Stimulated activated CD4-positive, alpha-beta T cell treated with anti-CD3 and anti-CD28 coated beads, Interleukin-2, amount 100 ng/mL, for 4 hours (primary cell): ENCODE measurements around the gene NPIPB8.
A peak's percentile ranks its signal among the peaks of the same experiment; 100 is the strongest.
"Not testable (repeated sequence)": the region's sequence is repeated elsewhere in the genome, so short reads cannot be mapped to it uniquely, and the experiment has no call there.

Source experiments
- DNase-seq: peaks from one replicate; pipeline ENCODE4 v3.0.0-alpha.2; 2020; ENCODE audit warnings: low read depth

NPIPB8 gene

DNA sequence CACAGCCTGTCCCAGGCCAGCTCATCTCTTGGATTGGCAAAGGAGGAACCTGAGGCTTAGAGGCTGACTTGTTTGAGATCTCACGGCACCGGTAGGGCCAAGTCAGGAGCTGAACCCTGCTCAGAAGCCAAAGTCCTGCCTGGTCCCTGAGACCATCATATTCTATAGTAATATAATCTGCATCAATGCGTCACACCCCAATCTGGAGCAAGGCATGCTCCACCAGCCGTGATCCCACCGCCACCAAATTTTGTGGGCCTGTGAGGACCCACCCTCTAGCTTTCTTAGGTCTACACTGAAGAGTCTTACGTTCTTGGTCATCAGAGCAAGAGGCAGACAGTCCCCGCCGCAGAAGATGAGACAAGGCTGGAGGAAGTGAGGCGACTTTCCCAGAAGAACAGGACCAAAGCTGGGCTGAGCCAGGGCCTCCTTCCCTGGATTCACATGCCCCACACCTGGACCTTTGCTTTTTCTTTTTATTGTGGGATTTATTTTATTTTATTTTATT is 30.7 kb upstream of the NPIPB8 start:
- no peak for DNase-seq

DNA sequence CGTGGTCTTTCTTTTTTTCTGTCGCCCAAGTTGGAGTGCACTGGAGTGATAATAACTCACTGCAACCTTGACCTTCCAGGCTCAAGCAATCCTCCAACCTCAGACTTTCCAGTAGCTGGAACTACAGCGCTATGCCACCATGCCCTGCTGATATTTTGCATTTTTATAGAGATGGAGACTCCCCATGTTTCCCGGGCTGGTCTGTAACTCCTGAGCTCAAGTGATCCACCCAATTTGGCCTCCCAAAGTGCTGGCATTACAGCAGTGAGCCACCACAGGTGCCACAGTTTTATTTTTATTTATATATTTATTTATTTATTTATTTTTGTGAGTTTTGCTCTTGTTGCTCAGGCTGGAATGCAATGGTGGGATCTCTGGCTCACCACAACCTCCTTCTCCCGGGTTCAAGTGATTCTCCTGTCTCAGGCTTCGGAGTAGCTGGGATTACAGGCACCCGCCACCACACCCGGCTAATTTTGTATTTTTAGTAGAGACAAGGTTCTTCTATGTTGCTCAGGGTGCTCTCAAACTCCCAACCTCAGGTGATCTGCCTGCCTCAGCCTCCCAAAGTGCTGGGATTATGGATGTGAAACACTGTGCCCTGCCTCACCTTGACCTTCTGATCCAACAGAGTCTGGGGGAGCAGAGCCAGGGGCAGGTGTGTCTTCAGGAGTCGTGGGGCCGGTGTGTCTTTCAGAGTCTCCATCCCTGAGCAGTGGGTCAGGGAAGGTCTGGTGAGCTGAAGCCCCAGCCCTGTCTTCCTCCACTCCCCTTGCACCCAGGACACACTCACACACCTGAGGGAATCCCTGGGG is 30.0 kb upstream of the NPIPB8 start:
- not testable (repeated sequence) for DNase-seq

DNA sequence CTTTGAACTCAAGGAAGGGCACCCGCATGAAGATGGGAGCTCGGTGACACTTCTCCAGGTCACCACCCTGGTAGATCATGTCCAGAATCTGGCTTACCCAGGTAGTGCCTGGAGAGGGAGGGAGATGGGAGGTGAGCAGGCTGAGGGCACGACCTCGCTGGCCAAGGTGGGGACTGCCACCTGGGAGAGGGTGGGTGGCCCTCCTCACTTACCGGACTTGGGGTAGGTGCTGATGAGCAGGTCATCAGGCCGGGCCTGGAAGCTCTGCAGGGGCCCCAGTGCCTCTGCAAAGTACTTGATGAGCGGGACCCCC is 29.4 kb upstream of the NPIPB8 start:
- DNase-seq, result not testable (repeated sequence)

DNA sequence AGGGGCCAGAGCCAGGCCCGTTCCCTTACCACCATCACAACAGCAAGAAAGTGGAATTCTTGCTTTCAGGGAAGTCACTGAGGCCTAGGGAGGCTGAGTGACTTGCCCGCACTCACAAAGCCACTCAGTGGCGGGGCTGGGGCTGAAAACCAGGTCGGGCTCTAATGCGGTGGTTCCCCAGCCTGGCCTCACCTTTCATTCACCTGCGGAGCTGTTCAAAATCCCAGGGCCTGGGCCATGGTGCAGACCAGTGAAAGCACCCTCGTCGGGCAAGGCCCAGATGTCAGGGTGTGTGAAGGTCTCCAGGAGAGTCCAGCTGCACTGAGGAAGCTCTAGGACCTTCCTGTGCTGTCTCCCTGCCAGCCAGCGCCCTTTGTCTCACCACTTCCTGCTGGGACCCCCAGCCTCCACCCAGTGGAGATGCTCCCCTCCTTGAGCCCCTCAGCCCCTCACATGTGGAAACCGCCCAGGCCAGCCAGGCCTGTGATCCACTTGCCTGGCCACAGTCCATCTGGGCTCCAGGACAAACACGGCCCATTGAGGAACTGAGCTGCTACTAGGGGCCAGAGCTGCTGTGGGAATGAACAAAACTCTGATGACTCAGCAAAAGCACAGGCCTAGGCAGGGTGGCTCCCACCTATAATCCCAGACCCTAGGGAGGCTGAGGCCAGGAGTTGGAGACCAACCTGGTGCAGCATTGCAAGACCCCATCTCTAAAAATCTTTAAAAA is 28.8 kb upstream of the NPIPB8 start:
- not testable (repeated sequence) for DNase-seq

DNA sequence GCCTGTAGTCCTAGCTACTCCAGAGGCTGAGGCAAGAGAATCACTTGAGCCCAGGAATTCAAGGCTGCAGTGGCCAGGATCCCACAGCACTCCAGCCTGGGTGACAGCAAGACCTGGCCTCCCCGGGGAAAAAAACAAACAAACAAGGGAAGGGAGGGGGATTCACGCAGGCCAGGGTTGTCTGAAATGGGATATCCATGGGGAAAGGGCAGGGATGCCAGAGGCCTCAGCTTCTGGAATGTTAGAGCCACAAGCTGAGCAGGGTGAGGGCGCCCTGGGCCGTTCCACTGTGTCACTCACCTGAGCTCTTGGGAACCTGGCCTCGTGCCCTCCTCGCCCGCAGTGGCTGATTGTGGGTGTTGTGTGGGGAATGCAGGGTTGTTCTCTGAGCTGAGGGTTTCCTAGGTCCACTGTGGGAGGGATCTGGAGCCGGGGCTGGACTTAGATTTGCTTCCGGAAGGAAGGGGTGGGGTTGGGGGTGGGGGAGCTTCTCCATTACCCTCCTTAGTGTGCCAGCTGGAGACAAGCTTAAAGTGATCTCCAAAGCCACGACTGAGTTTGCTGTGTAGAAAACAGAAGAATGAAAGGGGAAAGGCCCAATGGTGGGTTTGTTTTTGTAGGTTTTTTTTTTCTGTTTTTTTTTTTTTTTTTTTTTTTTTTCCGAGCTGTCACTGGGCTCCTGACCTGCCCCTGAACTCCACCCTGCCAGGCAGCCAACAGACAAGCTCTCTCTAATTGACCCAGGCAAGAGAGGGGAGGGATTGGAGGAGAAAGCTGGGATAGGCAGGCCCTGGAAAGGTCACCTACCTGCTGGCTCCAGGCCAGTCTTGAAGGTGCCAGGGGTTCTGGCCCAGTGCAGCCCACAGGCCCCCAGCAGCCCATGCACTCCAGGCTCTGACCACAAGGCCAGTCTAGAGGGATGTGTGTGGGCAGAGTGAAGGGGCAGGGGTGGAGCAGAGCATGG is 28.0 kb upstream of the NPIPB8 start, which contains the start of gene SULT1A1:
TSS of gene SULT1A1 (minus strand) at position 414 of the 964 bp plus-strand sequence. CDS start 1,189 bp downstream, outside the sequence.
- DNase-seq, result no peak

DNA sequence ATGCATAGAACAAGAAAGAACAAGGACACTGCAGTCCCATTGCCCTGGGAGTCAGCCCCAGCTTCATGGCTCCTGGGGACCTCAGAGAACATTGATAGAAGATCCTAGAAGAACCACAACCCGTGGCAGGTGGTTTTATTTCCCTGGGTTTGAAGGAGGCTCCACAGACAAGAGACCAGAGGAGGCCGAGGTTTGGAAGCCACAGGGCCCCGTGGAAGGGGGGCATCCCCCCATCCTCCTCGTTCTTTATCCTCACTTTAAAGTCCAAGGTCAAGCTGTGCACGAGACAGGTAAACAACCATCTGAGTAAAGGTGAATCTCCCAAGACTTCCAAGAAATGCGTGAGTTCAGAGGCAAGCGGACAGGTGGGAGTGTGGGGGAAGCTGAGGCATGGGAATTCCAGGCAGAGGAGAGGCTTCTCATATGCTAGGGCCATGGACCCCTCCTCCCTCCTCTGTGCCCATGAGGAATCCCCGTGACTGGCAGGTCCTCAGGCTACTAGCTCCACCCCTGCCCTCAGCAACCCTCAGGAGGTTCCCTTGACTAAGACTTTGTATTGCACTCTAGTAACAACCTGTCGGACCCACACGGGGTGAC is 27.2 kb upstream of the NPIPB8 start:
- no peak for DNase-seq

DNA sequence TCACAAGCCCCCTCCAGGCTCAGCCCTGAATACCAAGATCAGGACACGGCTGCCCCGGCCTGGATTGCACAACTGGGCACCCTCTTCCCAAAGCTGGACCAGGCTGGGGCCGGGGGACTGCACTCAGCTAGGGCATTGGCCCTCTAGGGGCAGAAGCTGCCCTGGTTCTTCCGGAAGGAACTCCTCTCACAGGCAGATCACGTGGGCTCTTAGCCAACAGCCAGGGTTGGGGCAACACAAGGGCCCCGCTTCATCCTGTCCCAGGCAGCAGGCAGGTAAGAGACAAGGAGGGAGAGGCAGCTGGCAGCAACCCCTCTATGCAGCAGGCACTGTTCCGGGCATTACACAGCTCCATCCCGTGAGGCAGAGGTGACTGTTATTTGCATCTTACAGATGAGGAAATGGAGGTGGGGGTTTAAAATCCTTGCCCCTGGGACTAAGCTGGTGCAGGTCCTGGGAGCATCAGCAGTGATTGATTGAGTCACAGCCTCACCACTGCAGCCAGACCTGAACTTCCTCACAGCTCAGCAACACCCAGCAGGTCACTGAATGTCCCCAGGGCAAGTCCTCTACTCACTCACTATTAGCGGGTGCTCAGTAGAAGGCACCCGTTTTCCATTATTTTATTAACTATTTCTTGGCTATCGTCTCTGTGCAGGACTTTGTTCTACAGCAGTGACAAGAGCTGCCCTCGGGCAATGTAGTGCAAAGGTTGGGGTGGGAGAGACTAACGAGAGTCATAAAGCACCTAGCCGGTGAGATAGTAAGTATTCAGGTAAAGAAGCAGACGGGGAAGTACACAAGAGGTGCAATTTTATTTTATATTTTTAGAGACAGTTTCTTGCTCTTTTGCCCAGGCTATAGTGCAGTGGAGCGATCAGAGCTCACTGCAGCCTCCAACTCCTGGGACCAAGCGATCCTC is 25.2 kb upstream of the NPIPB8 start:
- not testable (repeated sequence) for DNase-seq

DNA sequence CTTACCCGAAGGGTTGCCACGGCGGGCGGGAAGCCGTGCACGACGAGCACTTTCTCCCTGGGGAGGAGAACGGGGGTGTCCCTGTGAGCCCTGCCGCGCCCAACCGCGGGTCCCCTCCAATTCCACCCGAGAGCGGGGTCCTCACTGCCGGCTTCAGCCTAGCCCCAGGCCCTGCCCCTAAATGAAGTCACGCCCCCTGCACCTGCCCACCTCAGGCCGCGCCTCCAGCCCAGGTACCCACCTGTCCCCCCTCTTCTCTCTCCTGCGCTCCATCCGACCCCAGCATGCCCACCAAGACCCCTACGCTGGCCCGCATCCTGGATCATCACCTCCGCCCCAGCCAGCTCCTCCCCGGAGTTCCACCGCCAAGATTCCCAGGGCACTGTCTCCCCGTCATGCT is 24.0 kb upstream of the NPIPB8 start:
- DNase-seq, result not testable (repeated sequence)

DNA sequence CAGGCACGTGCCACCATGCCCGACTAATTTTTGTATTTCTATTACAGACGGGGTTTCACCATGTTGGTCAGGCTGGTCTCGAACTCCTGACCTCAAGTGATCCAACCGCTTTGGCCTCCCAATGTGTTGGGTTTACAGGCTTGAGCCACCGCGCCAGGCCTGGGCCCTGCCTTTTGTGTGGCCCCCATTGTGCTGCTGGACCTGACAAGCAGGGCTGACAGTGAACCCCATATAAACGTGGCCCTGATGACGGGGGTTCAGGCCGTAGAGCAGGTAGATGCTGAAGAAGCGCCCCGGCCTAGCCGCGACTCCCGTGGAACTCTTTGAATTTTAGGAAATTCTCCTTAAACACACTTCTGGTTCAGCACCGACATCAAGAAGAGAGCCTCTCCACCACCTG is 23.3 kb upstream of the NPIPB8 start:
- not testable (repeated sequence) for DNase-seq

DNA sequence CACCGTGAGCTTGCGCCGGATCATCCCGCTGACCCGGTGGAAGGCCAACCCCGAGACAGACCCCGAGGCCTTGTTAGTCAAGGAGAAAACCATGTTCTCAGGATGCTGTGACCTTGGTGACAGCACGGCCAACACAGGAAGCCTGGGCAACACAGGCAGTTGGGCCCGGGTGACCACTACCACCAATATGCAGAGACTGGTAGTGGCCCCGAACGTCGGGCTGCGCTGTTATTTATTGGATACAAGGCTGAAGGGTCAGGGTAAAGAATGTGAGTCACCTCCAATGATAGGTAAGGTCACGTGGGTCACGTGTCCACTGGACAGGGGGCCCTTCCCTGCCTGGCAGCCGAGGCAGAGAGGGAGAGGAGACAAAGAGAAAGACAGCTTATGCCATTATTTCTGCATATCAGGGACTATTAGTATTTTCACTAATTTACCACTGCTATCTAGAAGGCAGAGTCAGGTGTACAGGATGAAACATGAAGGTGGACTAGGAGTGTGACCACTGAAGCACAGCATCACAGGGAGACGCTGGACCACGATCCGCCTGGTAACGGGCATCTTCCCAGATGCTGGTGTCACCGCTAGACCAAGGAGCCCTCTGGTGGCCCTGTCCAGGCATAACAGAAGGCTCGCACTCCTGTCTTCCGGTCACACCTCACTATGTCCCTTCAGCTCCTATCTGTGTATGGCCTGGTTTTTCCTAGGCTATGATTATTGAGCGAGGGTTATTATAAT is 22.2 kb upstream of the NPIPB8 start:
- DNase-seq, result not testable (repeated sequence)

DNA sequence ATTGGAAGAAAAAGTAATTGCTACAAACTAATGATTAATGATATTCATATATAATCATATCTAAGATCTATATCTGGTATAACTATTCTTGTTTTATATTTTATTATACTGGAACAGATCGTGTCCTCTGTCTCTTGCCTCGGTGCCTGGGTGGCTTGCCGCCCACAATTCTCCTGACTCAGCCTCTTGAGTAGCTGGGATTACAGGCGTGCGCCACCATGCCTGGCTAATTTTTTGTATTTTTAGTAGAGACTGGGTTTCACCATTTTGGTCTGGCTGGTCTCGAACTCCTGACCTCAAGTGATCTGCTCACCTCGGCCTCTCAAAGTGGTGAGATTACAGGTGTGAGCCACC is 21.7 kb upstream of the NPIPB8 start:
- not testable (repeated sequence) for DNase-seq

DNA sequence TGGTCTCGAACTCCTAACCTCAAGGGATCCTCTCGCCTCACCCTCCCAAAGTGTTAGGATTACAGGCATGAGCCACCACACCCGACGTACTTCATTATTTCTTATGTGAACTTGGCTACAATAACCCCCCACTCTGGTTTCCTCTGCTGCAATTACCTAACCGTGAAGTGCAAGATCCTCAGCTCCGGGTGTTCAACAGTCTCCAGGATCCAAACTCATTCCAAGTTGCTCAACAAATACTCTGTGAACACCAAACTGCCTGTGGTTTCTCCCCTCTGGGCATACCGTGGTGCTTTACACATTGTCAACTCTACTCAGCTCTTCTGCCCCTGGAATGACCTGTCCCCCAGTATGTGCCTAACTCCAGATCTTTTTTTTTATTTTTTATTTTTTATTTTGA is 21.2 kb upstream of the NPIPB8 start:
- DNase-seq, result no peak

DNA sequence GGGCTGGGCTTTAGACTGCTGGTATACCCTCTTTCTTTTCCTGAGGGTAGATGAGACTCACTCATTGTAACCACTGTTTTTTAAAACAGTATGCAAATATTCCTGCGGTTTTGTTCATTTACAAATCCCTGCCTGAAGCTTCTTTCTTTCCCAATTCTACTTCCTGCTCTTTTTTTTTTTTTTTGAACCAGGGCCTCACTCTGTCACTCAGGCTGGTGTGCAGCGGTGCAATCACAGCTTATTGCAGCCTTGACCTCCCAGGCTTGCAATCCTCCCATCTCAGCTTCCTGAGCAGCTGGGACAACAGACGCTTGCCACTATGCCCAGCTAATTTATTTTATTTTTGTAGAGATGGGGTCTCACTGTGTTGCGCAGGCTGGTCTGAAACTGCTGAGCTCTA is 20.0 kb upstream of the NPIPB8 start:
- no peak for DNase-seq

DNA sequence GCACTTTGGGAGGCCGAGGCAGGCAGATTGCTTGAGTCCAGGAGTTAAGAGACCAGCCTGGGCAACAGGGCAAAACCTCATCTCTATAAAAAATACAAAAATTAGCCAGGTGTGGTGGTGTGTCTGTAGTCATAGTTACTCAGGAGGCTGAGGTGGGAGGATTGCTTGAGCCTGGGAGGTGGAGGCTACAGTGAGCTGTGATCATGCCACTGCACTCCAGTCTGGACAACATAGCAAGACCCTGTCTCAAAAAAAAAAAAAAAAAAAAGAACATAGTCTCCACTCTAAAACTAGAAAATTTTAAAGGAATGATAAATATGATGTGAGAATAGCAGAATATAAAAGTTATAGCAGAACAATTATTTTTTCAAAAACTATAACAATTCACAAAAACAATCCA is 17.5 kb upstream of the NPIPB8 start:
- not testable (repeated sequence) for DNase-seq

DNA sequence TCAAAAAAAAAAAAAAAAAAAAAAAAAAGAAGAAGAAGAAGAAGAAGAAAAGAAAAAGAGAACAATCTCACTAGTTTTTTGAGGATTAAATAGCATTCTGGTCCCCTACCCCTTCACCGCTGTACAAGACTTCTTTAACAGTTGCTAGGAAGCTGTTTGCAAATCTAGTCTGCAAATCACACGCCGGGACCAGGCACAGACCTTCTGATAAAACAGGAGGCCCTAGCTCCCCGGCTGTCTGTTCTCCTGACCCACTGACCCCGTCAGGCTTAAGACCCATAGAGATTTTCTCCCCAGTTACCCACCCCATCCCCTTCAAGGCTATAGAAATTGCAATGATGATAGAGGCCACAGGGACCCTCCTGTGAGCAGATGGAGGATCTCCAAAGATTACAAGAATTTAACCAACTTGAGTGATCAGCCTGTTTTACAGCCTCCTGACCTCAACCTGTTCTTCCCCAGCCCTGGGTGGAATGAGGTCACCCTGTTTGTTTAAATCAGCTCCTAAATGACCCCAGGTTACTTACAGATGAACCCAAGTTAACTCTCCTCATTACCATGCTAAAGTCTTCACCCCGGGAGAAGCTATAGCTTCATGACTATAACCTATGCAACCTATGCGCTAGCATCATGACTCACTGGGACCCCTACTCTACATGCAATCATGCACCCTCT is 16.2 kb upstream of the NPIPB8 start:
- DNase-seq, result no peak

DNA sequence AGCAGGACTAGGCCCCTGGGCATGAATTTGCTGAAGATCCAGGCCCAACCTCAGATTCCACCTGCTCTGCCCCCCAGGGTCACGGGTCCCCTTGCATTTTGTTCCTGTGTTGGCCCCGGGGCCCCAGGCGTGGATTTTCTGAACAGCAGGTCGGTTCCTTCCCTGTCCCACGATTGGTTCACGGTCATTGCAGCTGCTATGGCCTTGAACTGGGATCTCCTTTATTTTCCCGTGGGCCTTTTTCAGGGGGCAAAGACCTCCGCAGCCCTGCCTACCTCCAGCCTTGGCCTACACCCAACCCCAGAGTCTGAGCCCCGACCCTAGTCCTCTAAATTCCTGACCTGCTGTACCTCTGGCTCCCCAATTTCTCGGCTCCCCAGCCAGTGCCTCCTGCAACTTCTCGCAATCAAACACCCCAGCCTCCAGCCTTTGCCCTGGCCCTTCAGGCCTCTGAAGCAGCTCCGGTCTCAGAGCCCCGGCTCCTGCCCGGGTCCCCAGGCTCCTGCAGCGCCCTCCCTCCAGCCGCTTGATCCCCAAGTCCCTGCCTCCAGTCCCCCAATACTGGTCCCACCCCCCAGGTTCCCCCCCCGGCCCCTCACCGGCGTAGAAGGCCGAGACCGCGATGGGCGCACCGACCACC is 15.2 kb upstream of the NPIPB8 start:
- not testable (repeated sequence) for DNase-seq

DNA sequence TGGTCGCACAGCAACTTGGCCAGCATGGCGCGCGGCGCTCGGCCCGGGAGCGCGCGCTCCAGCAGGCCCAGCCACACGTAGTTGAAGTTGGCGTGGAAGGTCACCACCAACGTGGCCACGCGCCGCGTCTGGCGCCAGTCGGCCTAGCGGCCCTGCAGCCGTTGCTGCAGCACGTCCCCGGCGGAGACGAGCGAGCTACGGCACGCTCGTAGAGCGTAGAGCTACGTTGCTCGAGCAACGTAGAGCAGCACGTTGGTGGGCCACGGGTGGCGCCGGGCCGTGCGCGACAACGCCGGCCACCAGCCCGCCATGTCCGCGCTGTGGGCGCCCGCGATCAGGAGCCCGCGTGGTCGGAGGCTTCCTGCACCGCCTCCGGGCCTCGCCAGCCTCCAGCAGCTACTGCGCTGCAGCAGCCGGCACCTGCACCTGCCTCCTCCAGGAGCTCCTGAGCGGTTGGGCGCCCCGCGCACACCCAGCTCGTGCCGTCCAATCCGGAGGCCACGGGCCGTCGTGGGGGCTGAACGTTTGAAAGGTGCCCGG is 14.6 kb upstream of the NPIPB8 start:
- DNase-seq, result peak; percentile 55

DNA sequence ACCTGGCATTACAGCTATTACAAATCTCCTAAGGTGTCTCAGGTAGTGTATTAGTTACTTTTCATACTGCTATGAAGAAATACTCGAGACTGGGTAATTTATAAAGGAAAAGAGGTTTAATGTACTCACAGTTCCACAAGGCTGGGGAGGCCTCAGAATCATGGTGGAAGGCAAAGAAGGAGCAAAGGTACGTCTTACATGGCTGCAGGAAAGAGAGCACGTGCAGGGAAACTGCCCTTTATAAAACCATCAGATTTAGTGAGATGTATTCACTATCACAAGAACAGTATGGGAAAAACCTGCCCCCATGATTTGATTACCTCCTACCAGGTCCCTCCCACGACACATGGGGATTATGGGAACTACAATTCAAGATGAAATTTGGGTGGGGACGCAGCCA is 7.0 kb upstream of the NPIPB8 start:
- not testable (repeated sequence) for DNase-seq
